ENCODE results near the gene INPP5E.
A peak's percentile ranks its signal among the peaks of the same experiment; 100 is the strongest.

The INPP5E gene

GRCh38 chr9:136481558-136481957 is 41.9 kb upstream of the INPP5E start:
- Mint-ChIP-seq H3K9me3 (no peaks in the 10 kb centered on the region), H3K4me1 (peaks cover 39% of the 10 kb centered on the region), H3K4me3 (peak overlapping the region; percentile 94), H3K27ac (peak overlapping the region; percentile 99), H3K36me3 (peaks cover 77% of the 10 kb centered on the region)
- ATAC-seq (no peak), DNase-seq (ENCODE audit: low spot score in 2 of 2) (no peak)

GRCh38 chr9:136476369-136477150 is 36.9 kb upstream of the INPP5E start:
- no peak for ATAC-seq
- H3K4me3 Mint-ChIP-seq = no peak overlapping the region
- H3K36me3 Mint-ChIP-seq = peaks cover 95% of the 10 kb centered on the region

GRCh38 chr9:136474974-136475865 is 35.6 kb upstream of the INPP5E start:
- H3K27ac Mint-ChIP-seq = no peak overlapping the region

More at GRCh38 chr9:136476369-136477150, 36.9 kb upstream of the INPP5E start:
- H3K27ac Mint-ChIP-seq = no peak overlapping the region
- no peak for DNase-seq (ENCODE audit: low spot score in 2 of 2)
- peaks cover 17% of the 10 kb centered on the region for H3K4me1 Mint-ChIP-seq
- H3K9me3 Mint-ChIP-seq = no peaks in the 10 kb centered on the region

GRCh38 chr9:136474021-136474640 is 34.5 kb upstream of the INPP5E start:
- Mint-ChIP-seq H3K9me3 (no peaks in the 10 kb centered on the region), H3K27ac (no peak overlapping the region), H3K36me3 (peaks cover 99% of the 10 kb centered on the region), H3K4me1 (peaks cover 7% of the 10 kb centered on the region), H3K4me3 (no peak overlapping the region)
- ATAC-seq (no peak), DNase-seq (ENCODE audit: low spot score in 2 of 2) (no peak)

More at GRCh38 chr9:136474974-136475865, 35.6 kb upstream of the INPP5E start:
- no peaks in the 10 kb centered on the region for H3K9me3 Mint-ChIP-seq
- peaks cover 11% of the 10 kb centered on the region for H3K4me1 Mint-ChIP-seq
- ATAC-seq = no peak
- no peak for DNase-seq (ENCODE audit: low spot score in 2 of 2)
- H3K4me3 Mint-ChIP-seq = no peak overlapping the region
- H3K36me3 Mint-ChIP-seq = peaks cover 99% of the 10 kb centered on the region

GRCh38 chr9:136473354-136473721 is 33.7 kb upstream of the INPP5E start:
- DNase-seq (ENCODE audit: low spot score in 2 of 2) (no peak), ATAC-seq (no peak)
- Mint-ChIP-seq H3K36me3 (peaks cover 99% of the 10 kb centered on the region), H3K27ac (no peak overlapping the region), H3K9me3 (no peaks in the 10 kb centered on the region), H3K4me3 (no peak overlapping the region), H3K4me1 (peaks cover 2% of the 10 kb centered on the region)

- ATAC-seq (no peak), DNase-seq (ENCODE audit: low spot score in 2 of 2) (no peak)
- H3K27ac Mint-ChIP-seq = no peak overlapping the region
- no peak overlapping the region for H3K4me3 Mint-ChIP-seq
- H3K9me3 Mint-ChIP-seq = no peaks in the 10 kb centered on the region
- peaks cover 99% of the 10 kb centered on the region for H3K36me3 Mint-ChIP-seq
- no peaks in the 10 kb centered on the region for H3K4me1 Mint-ChIP-seq
Observed at GRCh38 chr9:136472640-136473353, 33.2 kb upstream of the INPP5E start.

- DNase-seq (ENCODE audit: low spot score in 2 of 2) (no peak), ATAC-seq (no peak)
- no peak overlapping the region for H3K27ac Mint-ChIP-seq
- H3K4me1 Mint-ChIP-seq = no peaks in the 10 kb centered on the region
- peaks cover 99% of the 10 kb centered on the region for H3K36me3 Mint-ChIP-seq
- H3K9me3 Mint-ChIP-seq = no peaks in the 10 kb centered on the region
- no peak overlapping the region for H3K4me3 Mint-ChIP-seq
Observed at GRCh38 chr9:136471802-136472487, 32.3 kb upstream of the INPP5E start.

- DNase-seq (ENCODE audit: low spot score in 2 of 2) (no peak), ATAC-seq (no peak)
- H3K36me3 Mint-ChIP-seq = peaks cover 99% of the 10 kb centered on the region
- no peaks in the 10 kb centered on the region for H3K4me1 Mint-ChIP-seq
- no peak overlapping the region for H3K4me3 Mint-ChIP-seq
- H3K9me3 Mint-ChIP-seq = no peaks in the 10 kb centered on the region
- peak overlapping the region; percentile 58 for H3K27ac Mint-ChIP-seq
Observed at GRCh38 chr9:136470792-136471469, 31.3 kb upstream of the INPP5E start.

- ATAC-seq (no peak), DNase-seq (ENCODE audit: low spot score in 2 of 2) (no peak)
- no peaks in the 10 kb centered on the region for H3K4me1 Mint-ChIP-seq
- H3K36me3 Mint-ChIP-seq = peaks cover 99% of the 10 kb centered on the region
- no peak overlapping the region for H3K4me3 Mint-ChIP-seq
- H3K27ac Mint-ChIP-seq = no peak overlapping the region
- H3K9me3 Mint-ChIP-seq = no peaks in the 10 kb centered on the region
Observed at GRCh38 chr9:136470356-136470755, 30.7 kb upstream of the INPP5E start.

GRCh38 chr9:136467766-136468165 is 28.1 kb upstream of the INPP5E start:
- peaks cover 99% of the 10 kb centered on the region for H3K36me3 Mint-ChIP-seq
- no peaks in the 10 kb centered on the region for H3K9me3 Mint-ChIP-seq
- no peak overlapping the region for H3K27ac Mint-ChIP-seq
- no peak for DNase-seq (ENCODE audit: low spot score in 2 of 2)
- H3K4me1 Mint-ChIP-seq = no peaks in the 10 kb centered on the region
- no peak overlapping the region for H3K4me3 Mint-ChIP-seq
- no peak for ATAC-seq

- DNase-seq (ENCODE audit: low spot score in 2 of 2) (no peak), ATAC-seq (no peak)
- Mint-ChIP-seq H3K4me3 (no peak overlapping the region), H3K27ac (no peak overlapping the region), H3K4me1 (no peaks in the 10 kb centered on the region), H3K9me3 (no peaks in the 10 kb centered on the region), H3K36me3 (peaks cover 100% of the 10 kb centered on the region)
Observed at GRCh38 chr9:136466155-136466541, 26.5 kb upstream of the INPP5E start.

- DNase-seq (ENCODE audit: low spot score in 2 of 2) (no peak), ATAC-seq (no peak)
- H3K4me1 Mint-ChIP-seq = no peaks in the 10 kb centered on the region
- H3K4me3 Mint-ChIP-seq = no peak overlapping the region
- no peak overlapping the region for H3K27ac Mint-ChIP-seq
- H3K9me3 Mint-ChIP-seq = no peaks in the 10 kb centered on the region
- H3K36me3 Mint-ChIP-seq = peaks cover 100% of the 10 kb centered on the region
Observed at GRCh38 chr9:136465500-136466154, 26.0 kb upstream of the INPP5E start.

GRCh38 chr9:136464241-136464640 is 24.6 kb upstream of the INPP5E start:
- Mint-ChIP-seq H3K36me3 (peaks cover 100% of the 10 kb centered on the region), H3K4me3 (no peak overlapping the region), H3K27ac (no peak overlapping the region), H3K9me3 (no peaks in the 10 kb centered on the region), H3K4me1 (no peaks in the 10 kb centered on the region)
- ATAC-seq (no peak), DNase-seq (ENCODE audit: low spot score in 2 of 2) (no peak)

GRCh38 chr9:136463578-136463977 is 23.9 kb upstream of the INPP5E start:
- ATAC-seq = no peak
- no peak for DNase-seq (ENCODE audit: low spot score in 2 of 2)
- H3K4me3 Mint-ChIP-seq = no peak overlapping the region
- no peak overlapping the region for H3K27ac Mint-ChIP-seq
- peaks cover 100% of the 10 kb centered on the region for H3K36me3 Mint-ChIP-seq
- no peaks in the 10 kb centered on the region for H3K9me3 Mint-ChIP-seq
- H3K4me1 Mint-ChIP-seq = no peaks in the 10 kb centered on the region

Measured in stimulated activated effector memory CD8-positive, alpha-beta T cell treated with anti-CD3 and anti-CD28 coated beads, Interleukin-12 subunit alpha, Interleukin-12 subunit beta, amount 100 ng/mL, for 72 hours (primary cell).